Measurements from ENCODE around the gene NCOA3.
"Not testable (repeated sequence)": the region's sequence is repeated elsewhere in the genome, so short reads cannot be mapped to it uniquely, and the experiment has no call there.

The NCOA3 gene

GRCh38 chr20:47501482-47502270, at the start of gene NCOA3:
NCOA3 (plus strand) TSS chr20:47501887; CDS start chr20:47622248, 120,361 bp downstream.
- ATAC-seq (peak; percentile 89), DNase-seq (peak; percentile 98)

DNA sequence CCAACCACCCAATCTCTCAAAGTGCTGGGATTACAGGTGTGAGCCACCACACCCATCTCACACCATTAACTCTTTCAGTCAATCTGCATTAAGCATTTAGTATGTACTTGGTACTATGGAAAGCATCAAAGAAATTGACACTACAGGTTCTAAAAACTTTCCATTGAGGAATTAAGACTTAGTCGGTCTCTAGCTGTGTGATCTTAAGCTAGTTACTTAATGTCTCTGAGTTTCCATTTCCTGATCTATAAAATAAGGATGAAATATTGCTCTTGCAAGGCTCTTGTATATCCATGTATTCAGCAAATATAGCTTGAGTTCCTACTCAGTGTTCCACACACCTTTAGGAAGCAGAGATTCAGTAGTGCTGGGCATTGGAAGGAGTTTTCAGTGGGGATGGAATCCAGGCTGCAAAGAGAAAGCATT, 48.9 kb upstream of the NCOA3 start:
- ATAC-seq (no peak), DNase-seq (no peak)

GRCh38 chr20:47453167-47453782, 48.4 kb upstream of the NCOA3 start:
- DNase-seq (peak; percentile 47), ATAC-seq (peak; percentile 87)

- DNase-seq, result no peak
- ATAC-seq, result no peak
Measured at GRCh38 chr20:47454298-47455132, 47.2 kb upstream of the NCOA3 start.

DNA sequence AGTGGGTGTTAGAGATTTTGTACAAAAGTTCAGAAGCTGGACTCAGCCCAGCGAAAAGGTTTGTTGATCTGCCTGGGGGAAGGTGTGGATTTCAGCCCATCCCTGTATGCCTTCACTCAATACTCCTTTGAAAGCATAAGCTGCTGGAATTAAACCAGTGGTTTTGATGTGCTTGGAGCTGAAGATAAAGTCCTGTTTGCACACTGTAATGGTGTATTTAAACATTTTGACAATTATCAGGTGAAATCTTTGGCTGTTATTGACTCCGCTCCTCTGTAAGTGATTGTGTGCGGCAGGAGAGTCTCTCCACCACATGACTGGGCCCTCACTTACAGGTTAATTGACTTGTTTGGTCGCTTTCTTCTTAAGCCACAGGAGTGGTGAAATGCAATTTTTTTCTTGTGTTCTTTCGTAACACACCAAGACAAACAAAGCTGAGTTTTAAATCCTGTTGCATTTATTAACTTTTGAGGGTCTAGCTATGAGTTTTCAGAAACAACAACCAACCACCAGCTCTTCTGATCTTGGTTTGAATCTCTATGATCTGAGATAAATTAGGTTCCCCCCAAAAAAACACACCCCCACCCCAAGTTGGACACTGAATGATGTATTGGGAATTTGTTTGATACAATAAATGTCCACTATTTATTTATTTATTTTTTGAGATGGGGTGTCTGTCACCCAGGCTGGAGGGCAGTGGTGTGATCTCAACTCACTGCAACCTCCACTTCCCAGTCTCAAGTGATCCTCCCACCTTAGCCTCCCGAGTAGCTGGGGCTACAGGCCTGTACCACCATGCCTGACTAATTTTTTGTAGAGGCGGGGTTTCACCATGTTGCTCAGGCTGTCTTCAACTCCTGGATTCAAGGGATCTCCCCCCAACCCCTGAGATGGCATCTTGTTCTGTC, 46.3 kb upstream of the NCOA3 start:
- no peak for DNase-seq
- ATAC-seq, result no peak

GRCh38 chr20:47456041-47456537, 45.6 kb upstream of the NCOA3 start:
- no peak for ATAC-seq
- no peak for DNase-seq

DNA sequence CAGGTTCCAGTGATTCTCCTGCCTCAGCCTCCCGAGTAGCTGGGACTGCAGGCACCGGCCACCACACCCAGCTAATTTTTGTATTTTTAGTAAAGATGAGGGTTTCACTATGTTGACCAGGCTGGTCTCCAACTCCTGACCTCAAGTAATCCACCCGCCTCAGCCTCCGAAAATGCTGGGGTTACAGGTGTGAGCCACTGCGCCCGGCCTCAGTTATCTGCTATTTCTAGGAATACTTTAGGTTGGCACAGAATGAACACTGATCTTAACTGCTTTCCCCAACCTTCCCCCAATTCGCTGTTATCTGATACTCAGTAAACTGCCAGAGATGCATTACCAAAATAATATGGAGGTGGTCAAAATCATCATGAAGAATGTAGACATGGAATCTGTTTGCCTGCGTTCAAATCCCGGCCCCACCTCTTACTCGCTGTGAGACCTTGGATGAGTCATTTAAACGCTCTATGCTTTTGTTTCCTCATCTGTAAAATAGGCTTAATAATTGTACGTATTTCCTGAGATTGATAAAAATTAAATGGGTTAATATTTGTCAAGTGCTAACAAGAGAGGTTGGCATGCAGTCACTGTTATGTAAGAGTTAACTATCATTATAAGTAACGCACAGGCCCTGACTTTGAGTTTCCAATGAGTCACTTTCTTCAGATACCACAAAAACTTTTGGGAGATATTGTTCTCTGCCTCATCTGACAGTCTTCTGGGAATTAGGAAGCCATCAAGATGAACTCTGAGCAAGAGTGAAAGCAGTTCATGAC, 44.5 kb upstream of the NCOA3 start:
- DNase-seq (no peak), ATAC-seq (peak; percentile 87)

- not testable (repeated sequence) for DNase-seq, ATAC-seq
Measured at GRCh38 chr20:47458280-47459050, 43.2 kb upstream of the NCOA3 start.

DNA sequence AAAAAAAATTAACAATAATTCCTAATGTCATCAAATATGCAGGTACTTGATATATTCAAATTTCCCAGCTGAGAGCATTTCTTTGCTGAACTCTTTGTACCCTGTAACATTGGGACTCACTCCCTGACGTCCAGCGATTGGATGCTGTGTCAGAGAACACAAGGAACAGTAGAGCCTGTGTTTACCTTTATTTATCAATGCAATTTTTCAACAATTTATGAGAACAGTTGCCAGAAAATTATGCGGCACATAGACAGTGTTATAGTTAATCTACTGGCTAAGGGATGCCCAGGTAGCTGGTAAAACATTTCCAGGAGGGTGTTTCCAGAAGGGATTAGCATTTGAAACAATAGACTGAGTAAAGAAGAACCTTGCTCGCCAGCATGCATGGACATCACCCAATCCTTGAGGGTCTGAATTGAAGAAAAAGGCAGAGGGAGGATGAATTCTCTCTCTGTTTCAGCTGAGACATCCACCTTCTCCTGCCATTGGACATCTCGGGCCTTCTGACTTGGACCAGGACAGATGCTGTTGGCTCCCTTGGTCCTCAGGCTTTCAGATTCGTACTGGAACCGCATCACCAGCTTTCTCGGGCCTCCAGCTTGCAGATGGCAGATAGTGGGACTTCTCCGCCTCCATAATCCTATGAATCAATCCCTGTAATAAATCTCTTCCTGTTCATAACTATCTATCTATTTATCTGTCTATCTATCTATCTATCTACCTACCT, 42.2 kb upstream of the NCOA3 start:
- no peak for ATAC-seq

DNA sequence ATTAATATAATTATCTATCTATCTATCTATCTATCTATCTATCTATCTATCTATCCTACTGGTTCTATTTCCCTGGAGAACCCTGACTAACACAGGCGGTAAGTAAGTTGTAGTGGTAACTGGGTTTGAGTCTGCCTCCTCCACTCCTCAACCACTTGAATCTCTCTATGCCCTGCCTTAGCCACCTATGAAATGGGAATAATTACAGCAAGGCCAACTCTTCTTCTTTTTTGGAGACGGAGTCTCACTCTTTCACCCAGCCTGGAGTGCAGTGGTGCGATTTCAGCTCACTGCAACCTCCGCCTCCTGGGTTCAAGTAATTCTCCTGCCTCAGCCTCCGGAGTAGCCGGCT, 41.0 kb upstream of the NCOA3 start:
- not testable (repeated sequence) for ATAC-seq, DNase-seq

More for the DNA sequence above, 42.2 kb upstream of the NCOA3 start:
- DNase-seq, result no peak

DNA sequence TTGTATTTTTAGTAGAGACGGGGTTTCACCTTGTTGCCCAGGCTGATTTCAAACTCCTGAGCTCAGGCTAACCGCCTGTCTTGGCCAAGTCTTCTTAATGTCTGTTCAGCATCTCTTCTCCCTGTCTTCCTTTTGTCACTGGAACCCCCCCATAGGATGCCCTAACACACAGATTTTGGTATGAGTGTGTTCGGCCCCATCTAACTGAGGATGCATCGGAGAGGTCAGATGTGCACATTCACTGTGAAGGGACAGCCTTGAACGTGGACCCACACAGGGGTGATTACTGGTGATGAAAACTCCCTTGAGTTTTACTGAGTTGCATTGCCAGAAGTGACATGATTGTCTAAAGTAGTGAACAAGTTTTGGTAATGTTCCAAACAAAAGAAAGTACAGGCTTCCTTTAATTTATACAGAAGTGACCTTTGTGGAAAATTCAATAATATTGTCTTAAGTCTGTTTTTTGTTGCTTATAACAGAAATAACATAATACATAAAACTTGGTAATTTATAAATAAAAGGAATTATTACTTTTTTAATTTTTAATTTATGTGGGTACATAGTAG, 40.5 kb upstream of the NCOA3 start:
- DNase-seq, result no peak
- no peak for ATAC-seq

DNA sequence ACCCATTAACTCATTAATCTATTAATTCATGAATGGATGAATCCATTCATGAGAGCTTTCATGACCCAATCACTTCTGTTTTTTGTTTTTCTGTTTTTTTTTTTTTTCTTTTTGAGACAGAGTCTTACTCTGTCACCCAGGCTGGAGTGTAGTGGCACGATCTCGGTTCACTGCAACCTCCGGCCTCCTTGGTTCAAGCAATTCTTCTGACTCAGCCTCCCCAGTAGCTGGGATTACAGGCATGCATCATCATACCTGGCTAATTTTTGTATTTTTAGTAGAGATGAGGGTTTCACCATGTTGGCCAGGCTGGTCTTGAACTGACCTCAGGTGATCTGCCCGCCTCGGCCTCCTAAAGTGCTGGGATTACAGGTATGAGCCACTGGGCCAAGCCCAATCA, 39.8 kb upstream of the NCOA3 start:
- DNase-seq, ATAC-seq: not testable (repeated sequence)

DNA sequence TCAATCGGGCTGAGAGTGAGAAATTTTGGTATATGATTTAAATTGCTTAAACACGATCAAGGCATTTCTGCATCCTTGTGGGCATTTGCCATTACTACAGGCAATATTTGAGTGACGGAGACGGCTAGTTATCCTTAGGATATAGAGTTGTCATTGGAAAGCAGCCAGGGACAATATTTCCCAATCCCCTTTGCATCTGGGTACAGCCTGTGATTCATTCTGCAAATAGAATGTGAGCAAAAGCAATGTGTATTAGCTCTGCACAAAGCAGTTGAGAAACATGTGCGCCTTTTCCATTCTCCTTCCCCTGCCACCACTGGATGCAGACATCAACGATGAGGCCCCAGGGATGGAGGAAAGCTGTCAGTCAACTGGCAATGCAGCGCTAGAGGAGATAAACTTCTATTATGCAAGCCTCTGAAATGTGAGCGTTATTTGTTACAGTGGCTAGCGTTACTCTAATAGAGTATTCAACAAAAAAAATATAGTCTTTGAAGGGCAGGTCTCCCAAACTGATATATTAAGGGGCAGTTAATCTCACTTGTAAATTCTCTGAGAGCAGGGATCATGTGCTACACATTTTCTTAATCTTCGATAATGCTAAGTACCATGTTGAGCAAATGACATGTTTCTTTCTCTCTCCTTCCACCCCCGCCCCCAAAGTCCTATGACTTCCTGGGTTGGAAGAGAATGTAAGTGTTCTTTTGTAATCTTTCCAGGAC, 37.1 kb upstream of the NCOA3 start:
- DNase-seq (no peak), ATAC-seq (no peak)

DNA sequence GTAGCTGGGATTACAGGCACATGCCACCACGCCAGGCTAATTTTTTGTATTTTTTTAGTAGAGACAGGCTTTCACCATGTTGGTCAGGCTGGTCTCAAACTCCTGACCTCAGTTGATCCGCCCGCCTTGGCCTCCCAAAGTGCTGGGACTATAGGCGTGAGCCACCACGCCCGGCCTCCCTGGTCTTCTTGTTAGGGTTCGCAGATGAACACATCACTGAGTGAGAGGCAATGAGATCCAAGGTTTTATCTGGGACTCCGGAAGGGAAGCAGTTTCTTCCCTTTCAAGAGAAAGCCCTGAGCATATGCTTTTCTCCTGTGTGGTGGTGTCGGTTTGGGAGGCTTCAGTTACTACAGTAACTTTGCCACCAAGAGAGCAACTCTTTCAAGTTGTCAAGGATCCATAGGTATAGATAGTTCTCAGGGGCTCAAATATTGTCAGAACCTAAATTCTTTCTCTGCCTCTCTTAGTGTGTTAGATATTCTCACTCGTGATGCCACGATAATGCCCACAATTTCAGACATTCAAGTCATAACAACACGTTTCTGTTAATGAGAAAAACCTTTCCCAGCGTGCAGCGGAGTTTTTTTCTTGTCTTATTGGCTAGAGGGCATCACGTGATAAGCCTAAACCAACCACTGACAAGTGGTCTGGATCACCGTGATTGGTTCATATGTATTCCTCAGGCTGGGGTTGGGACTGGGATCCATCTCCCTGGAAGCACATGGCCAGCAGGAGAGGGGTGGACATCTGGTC, 36.2 kb upstream of the NCOA3 start:
- DNase-seq (no peak), ATAC-seq (no peak)

- DNase-seq (no peak), ATAC-seq (no peak)
Measured at GRCh38 chr20:47466213-47466612, 35.5 kb upstream of the NCOA3 start.

DNA sequence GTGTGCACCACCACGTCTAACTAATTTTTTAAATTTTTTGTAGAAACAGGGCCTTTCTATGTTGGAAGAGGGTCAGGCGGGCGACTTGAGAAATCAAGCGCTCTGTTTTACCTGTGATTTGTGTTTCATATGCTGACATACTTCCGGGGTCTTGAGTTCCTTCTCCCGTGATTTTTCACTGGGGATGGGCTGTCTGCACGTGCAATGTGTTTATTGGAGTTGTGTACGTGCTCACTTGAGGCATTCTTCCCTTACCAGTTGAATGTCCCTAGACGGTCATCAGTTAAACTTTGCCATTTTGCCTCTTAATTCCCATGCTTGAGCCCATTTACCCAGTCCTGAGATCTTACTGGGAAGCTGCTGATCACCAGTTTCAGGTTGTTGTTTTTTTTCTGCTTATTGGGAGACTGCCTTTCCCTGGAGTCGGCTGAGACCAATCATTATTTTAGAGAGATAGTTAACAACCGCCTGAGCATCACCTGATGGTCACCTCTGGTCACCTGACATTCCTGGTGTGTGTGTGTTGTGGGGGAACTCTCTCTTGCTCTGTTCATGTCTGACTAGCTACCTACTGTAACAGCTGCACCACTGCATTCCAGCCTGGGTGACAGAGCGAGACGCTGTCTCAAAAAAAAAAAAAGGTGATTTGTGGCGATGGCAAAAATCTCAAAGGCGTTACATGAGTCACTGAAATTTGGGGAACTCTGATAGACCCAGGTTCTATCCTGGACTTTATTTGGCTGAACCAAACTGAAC, 34.8 kb upstream of the NCOA3 start:
- ATAC-seq, result peak; percentile 32

More for the DNA sequence above, 34.8 kb upstream of the NCOA3 start:
- DNase-seq, result no peak
